GM12878 (cell line): Measurements from ENCODE around the gene TOX2. TPM values are rescaled to one million over a fixed set of nuclear protein-coding genes. Genes with fewer than 3 reads are reported as not detected.

ENCODE experiments used
- ATAC-seq: fragments of 200-7000 bp; cut with Tn5 transposase; 3 replicates; pipeline ENCODE4 v1.9.1; 2020; ENCODE audit warnings: mild to moderate bottlenecking, moderate library complexity
- BruUV-seq: library from RNA; stranded (reverse); fragments of 400-500 nt; replicated peaks from 2 replicates; lab custom pipeline; 2021; lab: Mats Ljungman, UMichigan
- CTCF ChIA-PET: fragments of 300-600 bp; sonication (Branson Sonifier 250); formaldehyde crosslinking; extraction: SDS; loops from one replicate; lab custom pipeline; 2021; ENCODE audit warnings: inconsistent platforms; lab: Yijun Ruan, JAX
- POLR2A ChIA-PET: fragments of 350-600 bp; formaldehyde crosslinking; extraction: SDS; loops from one replicate; lab custom pipeline; 2021; ENCODE audit warnings: inconsistent platforms; lab: Charles Lee
- RAD21 ChIA-PET: fragments of 300-600 bp; sonication (Branson Sonifier 250); formaldehyde crosslinking; loops from one replicate; lab custom pipeline; 2023; ENCODE audit warnings: antibody characterized with exemption; ENCODE audit not compliant: unreplicated experiment; lab: Charles Lee
- SMC1A ChIA-PET: fragments of 300-600 bp; sonication (Branson Sonifier 250); formaldehyde crosslinking; loops from one replicate; lab custom pipeline; 2023; ENCODE audit not compliant: unreplicated experiment, uncharacterized antibody; lab: Charles Lee
- DNase-seq: peaks from one replicate; pipeline ENCODE4 v3.0.0-alpha.2; 2011; ENCODE audit warnings: low read depth, low spot score
- FAIRE-seq: peaks from 3 replicates; lab custom pipeline; 2011; peaks lifted over from hg19 to GRCh38; lab: Jason Lieb, UNC
- H2AFZ ChIP-seq: 2 replicates; pipeline ENCODE4 v1.6.0; 2011; ENCODE audit warnings: low read depth, low read length, control low read depth; ENCODE audit not compliant: control insufficient read depth
- H3K27ac ChIP-seq: 2 replicates; pipeline ENCODE4 v1.5.1; 2011; ENCODE audit warnings: control low read depth; ENCODE audit not compliant: control insufficient read depth, insufficient read depth
- H3K27me3 ChIP-seq, 2 experiments: replicated peaks in 1 of 2; 2 replicates each; pipeline versions ENCODE4 v1.6.0 to v1.6.1; 2011; ENCODE audit warnings: low read length in 1 of 2; ENCODE audit not compliant: control insufficient read depth in 2 of 2, insufficient read depth in 2 of 2
- H3K36me3 ChIP-seq, 2 experiments: 2 replicates each; pipeline ENCODE4 v1.5.1; 2011; ENCODE audit warnings: low read length in 1 of 2; ENCODE audit not compliant: control insufficient read depth in 2 of 2, insufficient read depth in 2 of 2
- H3K4me1 ChIP-seq: 2 replicates; pipeline ENCODE4 v1.6.1; 2011; ENCODE audit warnings: mild to moderate bottlenecking, low read length, moderate library complexity, mixed read lengths; ENCODE audit not compliant: control insufficient read depth, insufficient read depth
- H3K4me2 ChIP-seq: 2 replicates; pipeline ENCODE4 v1.6.0; 2011; ENCODE audit warnings: control low read depth; ENCODE audit not compliant: control insufficient read depth, insufficient read depth
- H3K4me3 ChIP-seq: fragments of 200-600 bp; sonication (generic); 2 replicates; pipeline ENCODE4 v1.5.1; 2016
- H3K79me2 ChIP-seq: 2 replicates; pipeline ENCODE4 v1.6.0; 2011; ENCODE audit warnings: low read length; ENCODE audit not compliant: control insufficient read depth, insufficient read depth
- H3K9ac ChIP-seq: 2 replicates; pipeline ENCODE4 v1.8.0; 2011; ENCODE audit warnings: low read length, control low read depth, mixed read lengths; ENCODE audit not compliant: control insufficient read depth, insufficient read depth
- H3K9me3 ChIP-seq: replicated peaks from 3 replicates; pipeline ENCODE4 v1.5.1; 2011; ENCODE audit warnings: mild to moderate bottlenecking, low read length; ENCODE audit not compliant: control insufficient read depth, insufficient read depth
- H4K20me1 ChIP-seq: 2 replicates; pipeline ENCODE4 v1.6.0; 2011; ENCODE audit not compliant: control insufficient read depth, insufficient read depth
- DPF2 ChIP-seq: fragments of 450-650 bp; IDR thresholded peaks from 2 replicates; pipeline ENCODE4 v1.6.1; 2017; ENCODE audit warnings: mild to moderate bottlenecking
- SREBF2 ChIP-seq: IDR thresholded peaks from 2 replicates; pipeline ENCODE4 v1.6.1; 2012; ENCODE audit warnings: mild to moderate bottlenecking, low read length
- WGBS: methylation state at CpG from one replicate; pipeline ENCODE4 v1.1.6; 2016; ENCODE audit warnings: low lambda C conversion rate; ENCODE audit not compliant: insufficient replicate concordance, insufficient coverage; ENCODE audit errors: missing lambda C conversion rate; 5-methylcytosine and 5-hydroxymethylcytosine counted together
- in situ Hi-C: fragments of 300-500 bp; cut with MboI; formaldehyde crosslinking; loops from 9 replicates; pipeline ENCODE4 v1.14.3; 2018; ENCODE audit warnings: mixed read lengths
- intact Hi-C: fragments of 100-400 bp; cut with micrococcal nuclease; formaldehyde crosslinking; loops from one replicate; pipeline ENCODE4 v1.14.2; 2022; ENCODE audit not compliant: unreplicated experiment
- polyA plus RNA-seq, 11 experiments: library from polyadenylated mRNA; depleted of rRNA in 4 of 11; unstranded in 6 of 11; stranded (reverse) in 5 of 11; fragments of >200 nt; fragmentation: Nextera tagmentation in 4 of 11; fragmentation: Illumina TruSeq in 1 of 11; extraction: Ambion mirVana in 4 of 11; extraction: Trizol in 1 of 11; gene quantifications; 1 replicate in 1 of 11; 2 replicates in 10 of 11; pipeline versions ENCODE4 v1.2.1 to v1.2.3, GENCODE V29; 2011 to 2016; ENCODE audit warnings: inconsistent platforms in 2 of 11, missing spikeins in 2 of 11, low read depth in 1 of 11
- total RNA-seq, 4 experiments: library from RNA; depleted of rRNA in 3 of 4; stranded (reverse); fragments of >200 nt in 3 of 4; fragmentation: Illumina TruSeq in 1 of 4; extraction: Trizol in 1 of 4; gene quantifications; 2 replicates each; pipeline versions ENCODE4 v1.2.1 to v1.2.3, GENCODE V29; 2013 to 2021
- TF ChIP-seq, protein P1 (sequence below): IDR thresholded peaks from 2 replicates; pipeline ENCODE4 v1.6.1; 2012; ENCODE audit warnings: improper control_type of control experiment, low read depth, low read length; ENCODE audit not compliant: insufficient replicate concordance
- TF ChIP-seq, protein P2 (sequence below): IDR thresholded peaks from 2 replicates; pipeline ENCODE4 v1.6.1; 2011; ENCODE audit warnings: borderline replicate concordance, low read depth, mild to moderate bottlenecking, moderate library complexity, low read length; ENCODE audit not compliant: insufficient read depth, poor library complexity, severe bottlenecking
- TF ChIP-seq, protein P3 (sequence below): fragments of 150-350 bp; IDR thresholded peaks from 2 replicates; pipeline ENCODE4 v1.6.1; 2016; ENCODE audit warnings: low read depth, low read length

Gene TOX2
- total and polyA plus RNA-seq, 10 of the 15 experiments (the other 5 are each of a cell fraction or from before 2014, with no cell fraction given) = 2.6 to 40.5 (median 7.9) TPM

DNA sequence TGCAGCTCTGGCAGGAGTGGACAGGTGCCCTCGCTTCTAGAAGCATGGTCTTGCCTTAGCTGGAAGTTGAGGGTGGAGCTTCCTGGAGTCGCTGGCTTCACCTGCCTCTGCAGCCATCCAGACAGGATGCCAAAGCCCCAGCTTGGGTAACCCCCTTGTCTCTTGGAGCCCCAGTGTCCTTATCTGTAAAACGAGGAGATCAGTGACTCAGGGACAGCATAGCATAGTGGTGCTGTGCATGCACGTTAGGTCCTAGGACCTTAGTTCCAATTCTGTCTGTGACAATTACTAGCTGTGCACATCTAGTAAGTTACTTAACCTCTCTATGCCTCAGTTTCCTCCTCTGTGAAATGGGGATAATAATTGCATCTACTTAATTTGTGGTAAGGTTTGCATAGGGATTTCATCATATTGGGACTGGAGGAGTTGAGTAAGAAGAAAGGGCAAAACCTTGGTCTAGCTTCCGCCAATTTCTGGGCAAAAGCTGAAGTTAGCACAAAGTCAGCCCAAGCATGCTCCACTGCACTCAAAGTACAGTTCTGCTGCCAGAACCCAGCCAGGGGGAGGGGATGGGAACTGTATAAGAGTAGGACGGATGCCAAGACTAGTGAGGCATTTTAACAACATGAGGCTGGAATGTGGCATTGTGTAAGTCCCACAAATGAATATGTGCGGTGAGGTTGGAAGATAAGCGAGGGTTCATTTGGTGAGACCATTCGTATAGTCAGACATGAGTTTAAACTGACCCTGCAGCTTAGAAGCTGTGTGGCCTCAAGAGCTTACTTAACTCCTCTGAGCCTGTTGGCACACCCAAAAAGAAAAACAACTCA lies 24.5 kb downstream of the TOX2 start:
- BruUV-seq = no TSS peak
- H4K20me1 ChIP-seq = no peaks in the 10 kb centered on the region
- ChIA-PET SMC1A (interaction anchor here (0.7 to 11.0 kb wide), 15 partner anchors 10 to 189 kb away, joined by 3 to 111 read pairs (median 4); no protein-coding TSS in a partner anchor), CTCF (interaction anchor here (0.6 to 8.7 kb wide), 4 partner anchors 14 to 202 kb away, joined by 3 to 69 read pairs (median 4); no protein-coding TSS in a partner anchor), POLR2A (interaction anchor here (0.6 to 1.5 kb wide), 5 partner anchors 9 to 137 kb away, joined by 3 to 6 read pairs (median 3); no protein-coding TSS in a partner anchor), RAD21 (interaction anchor here (1.4 to 6.3 kb wide), 6 partner anchors 12 to 189 kb away, joined by 3 to 63 read pairs (median 12); no protein-coding TSS in a partner anchor)
- ATAC-seq (no peak), FAIRE-seq (no peak), DNase-seq (no peak)
- H2AFZ ChIP-seq = no peak overlapping the region
- H3K4me1 ChIP-seq = peaks cover 22% of the 10 kb centered on the region
- intact Hi-C loops (no loop called here), in situ Hi-C loops (no loop called here)
- no peak overlapping the region for H3K4me2 ChIP-seq
- TF ChIP-seq, protein P1, sequence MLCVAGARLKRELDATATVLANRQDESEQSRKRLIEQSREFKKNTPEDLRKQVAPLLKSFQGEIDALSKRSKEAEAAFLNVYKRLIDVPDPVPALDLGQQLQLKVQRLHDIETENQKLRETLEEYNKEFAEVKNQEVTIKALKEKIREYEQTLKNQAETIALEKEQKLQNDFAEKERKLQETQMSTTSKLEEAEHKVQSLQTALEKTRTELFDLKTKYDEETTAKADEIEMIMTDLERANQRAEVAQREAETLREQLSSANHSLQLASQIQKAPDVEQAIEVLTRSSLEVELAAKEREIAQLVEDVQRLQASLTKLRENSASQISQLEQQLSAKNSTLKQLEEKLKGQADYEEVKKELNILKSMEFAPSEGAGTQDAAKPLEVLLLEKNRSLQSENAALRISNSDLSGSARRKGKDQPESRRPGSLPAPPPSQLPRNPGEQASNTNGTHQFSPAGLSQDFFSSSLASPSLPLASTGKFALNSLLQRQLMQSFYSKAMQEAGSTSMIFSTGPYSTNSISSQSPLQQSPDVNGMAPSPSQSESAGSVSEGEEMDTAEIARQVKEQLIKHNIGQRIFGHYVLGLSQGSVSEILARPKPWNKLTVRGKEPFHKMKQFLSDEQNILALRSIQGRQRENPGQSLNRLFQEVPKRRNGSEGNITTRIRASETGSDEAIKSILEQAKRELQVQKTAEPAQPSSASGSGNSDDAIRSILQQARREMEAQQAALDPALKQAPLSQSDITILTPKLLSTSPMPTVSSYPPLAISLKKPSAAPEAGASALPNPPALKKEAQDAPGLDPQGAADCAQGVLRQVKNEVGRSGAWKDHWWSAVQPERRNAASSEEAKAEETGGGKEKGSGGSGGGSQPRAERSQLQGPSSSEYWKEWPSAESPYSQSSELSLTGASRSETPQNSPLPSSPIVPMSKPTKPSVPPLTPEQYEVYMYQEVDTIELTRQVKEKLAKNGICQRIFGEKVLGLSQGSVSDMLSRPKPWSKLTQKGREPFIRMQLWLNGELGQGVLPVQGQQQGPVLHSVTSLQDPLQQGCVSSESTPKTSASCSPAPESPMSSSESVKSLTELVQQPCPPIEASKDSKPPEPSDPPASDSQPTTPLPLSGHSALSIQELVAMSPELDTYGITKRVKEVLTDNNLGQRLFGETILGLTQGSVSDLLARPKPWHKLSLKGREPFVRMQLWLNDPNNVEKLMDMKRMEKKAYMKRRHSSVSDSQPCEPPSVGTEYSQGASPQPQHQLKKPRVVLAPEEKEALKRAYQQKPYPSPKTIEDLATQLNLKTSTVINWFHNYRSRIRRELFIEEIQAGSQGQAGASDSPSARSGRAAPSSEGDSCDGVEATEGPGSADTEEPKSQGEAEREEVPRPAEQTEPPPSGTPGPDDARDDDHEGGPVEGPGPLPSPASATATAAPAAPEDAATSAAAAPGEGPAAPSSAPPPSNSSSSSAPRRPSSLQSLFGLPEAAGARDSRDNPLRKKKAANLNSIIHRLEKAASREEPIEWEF = no peak
- TF ChIP-seq DPF2 = no peak
- TF ChIP-seq, protein P2, sequence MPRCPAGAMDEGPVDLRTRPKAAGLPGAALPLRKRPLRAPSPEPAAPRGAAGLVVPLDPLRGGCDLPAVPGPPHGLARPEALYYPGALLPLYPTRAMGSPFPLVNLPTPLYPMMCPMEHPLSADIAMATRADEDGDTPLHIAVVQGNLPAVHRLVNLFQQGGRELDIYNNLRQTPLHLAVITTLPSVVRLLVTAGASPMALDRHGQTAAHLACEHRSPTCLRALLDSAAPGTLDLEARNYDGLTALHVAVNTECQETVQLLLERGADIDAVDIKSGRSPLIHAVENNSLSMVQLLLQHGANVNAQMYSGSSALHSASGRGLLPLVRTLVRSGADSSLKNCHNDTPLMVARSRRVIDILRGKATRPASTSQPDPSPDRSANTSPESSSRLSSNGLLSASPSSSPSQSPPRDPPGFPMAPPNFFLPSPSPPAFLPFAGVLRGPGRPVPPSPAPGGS = no peak
- no peak for TF ChIP-seq SREBF2
- TF ChIP-seq, protein P3, sequence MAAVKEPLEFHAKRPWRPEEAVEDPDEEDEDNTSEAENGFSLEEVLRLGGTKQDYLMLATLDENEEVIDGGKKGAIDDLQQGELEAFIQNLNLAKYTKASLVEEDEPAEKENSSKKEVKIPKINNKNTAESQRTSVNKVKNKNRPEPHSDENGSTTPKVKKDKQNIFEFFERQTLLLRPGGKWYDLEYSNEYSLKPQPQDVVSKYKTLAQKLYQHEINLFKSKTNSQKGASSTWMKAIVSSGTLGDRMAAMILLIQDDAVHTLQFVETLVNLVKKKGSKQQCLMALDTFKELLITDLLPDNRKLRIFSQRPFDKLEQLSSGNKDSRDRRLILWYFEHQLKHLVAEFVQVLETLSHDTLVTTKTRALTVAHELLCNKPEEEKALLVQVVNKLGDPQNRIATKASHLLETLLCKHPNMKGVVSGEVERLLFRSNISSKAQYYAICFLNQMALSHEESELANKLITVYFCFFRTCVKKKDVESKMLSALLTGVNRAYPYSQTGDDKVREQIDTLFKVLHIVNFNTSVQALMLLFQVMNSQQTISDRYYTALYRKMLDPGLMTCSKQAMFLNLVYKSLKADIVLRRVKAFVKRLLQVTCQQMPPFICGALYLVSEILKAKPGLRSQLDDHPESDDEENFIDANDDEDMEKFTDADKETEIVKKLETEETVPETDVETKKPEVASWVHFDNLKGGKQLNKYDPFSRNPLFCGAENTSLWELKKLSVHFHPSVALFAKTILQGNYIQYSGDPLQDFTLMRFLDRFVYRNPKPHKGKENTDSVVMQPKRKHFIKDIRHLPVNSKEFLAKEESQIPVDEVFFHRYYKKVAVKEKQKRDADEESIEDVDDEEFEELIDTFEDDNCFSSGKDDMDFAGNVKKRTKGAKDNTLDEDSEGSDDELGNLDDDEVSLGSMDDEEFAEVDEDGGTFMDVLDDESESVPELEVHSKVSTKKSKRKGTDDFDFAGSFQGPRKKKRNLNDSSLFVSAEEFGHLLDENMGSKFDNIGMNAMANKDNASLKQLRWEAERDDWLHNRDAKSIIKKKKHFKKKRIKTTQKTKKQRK = no peak
- H3K36me3 ChIP-seq = no peaks in the 10 kb centered on the region
- H3K9me3 ChIP-seq = no peaks in the 10 kb centered on the region
- H3K4me3 ChIP-seq = no peak overlapping the region
- H3K9ac ChIP-seq = no peak overlapping the region
- whole genome bisulfite sequencing = 90% methylated on average over 9 of the region's 9 CpGs
- H3K79me2 ChIP-seq = no peaks in the 10 kb centered on the region; the same call in 1 of the 2 replicates
- H3K27me3 ChIP-seq = no peaks in the 10 kb centered on the region
- H3K27ac ChIP-seq = no peak overlapping the region
